Activated CD8-positive, alpha-beta memory T cell treated with anti-CD3 and anti-CD28 coated beads for 48 hours (primary cell): ENCODE results near the gene TTLL11.
"Not testable (repeated sequence)": the region's sequence is repeated elsewhere in the genome, so short reads cannot be mapped to it uniquely, and the experiment has no call there.

Experiments
- DNase-seq, 3 experiments: peaks; one replicate each; pipeline ENCODE4 v3.0.0-alpha.2; 2020; ENCODE audit warnings: low read depth in 2 of 3, low spot score in 2 of 3

The TTLL11 gene

GRCh38 chr9:121912812-121913627 is 180.1 kb downstream of the TTLL11 start:
- DNase-seq = no peak

- DNase-seq = no peak
These were observed 182.5 kb downstream of the TTLL11 start for GRCh38 chr9:121910491-121911040.

DNA sequence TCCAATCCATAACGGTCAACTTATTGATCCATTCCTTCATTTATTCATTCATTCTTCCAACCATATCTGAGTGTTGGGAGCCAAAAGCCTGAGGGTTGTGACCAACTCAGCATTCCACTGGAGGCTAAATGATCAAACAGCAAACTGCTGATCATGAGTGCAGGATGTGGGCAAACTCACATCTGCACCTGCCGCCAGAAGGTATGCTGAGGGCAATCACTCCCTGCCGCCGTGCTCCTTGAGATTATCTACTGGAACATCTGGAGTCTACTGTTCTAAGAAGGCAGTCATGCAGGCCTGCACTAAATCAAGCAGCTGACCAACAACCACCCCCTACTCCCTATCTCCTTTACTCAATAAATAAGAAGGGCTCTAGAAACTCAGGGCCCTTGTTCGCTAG is 184.0 kb downstream of the TTLL11 start:
- no peak for DNase-seq

GRCh38 chr9:121906074-121906870 is 186.8 kb downstream of the TTLL11 start:
- no peak for DNase-seq

GRCh38 chr9:121902461-121903135 is 190.5 kb downstream of the TTLL11 start:
- no peak for DNase-seq

DNA sequence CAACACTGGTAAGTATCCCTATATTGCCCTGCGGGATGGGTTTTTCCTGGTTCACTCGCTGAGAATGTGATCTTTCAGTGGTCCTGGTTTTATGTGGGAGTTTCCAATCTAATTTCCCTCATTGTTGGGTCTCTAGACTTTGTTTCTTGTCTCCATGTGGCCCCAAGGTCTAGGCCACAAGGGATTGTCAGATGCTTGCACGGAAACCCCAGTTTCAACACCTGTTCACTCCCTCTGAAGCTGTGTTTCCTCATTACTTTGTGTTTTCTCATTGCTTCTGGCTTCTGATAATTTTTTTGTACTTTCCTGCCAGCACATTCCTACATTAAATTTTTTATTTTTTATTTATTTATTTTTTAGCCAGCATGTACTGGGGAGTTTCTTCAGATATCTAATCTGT is 191.5 kb downstream of the TTLL11 start:
- DNase-seq = no peak

- no peak for DNase-seq
These were observed 192.9 kb downstream of the TTLL11 start for GRCh38 chr9:121900163-121900562.

DNA sequence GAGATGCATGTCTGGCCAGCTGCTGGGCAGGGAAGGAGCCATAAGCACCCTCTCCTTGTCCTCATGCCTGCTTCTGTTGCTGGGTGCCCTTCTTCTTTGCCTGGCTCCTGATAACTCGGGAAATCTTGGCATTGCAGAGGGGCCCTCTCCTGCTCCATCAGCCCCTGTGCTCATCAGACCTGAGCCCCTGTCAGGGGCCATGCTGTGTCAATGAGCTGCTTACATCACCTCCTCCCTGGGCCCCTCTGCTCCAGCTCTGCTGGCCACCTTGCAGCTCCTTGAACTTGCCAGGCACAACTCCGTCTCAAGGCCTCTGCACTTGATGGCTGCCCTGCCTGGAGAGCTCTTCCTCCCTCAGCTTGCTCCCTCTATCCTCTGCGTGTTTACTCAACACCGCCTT is 194.3 kb downstream of the TTLL11 start:
- DNase-seq = no peak

GRCh38 chr9:121897140-121897539 is 196.0 kb downstream of the TTLL11 start:
- DNase-seq = no peak

GRCh38 chr9:121896545-121896943 is 196.6 kb downstream of the TTLL11 start:
- no peak for DNase-seq

- no peak for DNase-seq
These were observed 197.1 kb downstream of the TTLL11 start for GRCh38 chr9:121895818-121896544.

DNA sequence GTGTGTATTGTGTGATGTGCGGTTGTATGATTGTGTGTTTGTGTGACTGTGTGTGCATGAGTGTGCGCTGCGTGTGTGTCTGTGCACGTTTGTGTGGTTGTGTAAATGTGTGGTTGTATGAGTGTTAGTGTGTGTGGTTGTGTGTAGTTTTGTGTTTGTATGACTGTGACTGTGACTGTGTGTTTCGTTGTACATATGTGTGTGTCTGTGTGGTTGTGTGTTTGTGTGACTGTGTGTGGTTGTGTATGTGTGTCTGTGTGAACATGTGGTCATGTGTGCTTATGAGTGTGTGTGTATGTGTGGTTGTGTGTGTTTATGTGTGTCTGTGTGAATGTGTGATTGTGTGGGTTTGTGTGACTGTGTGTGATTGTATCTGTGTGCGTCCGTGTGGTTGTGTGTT is 197.8 kb downstream of the TTLL11 start:
- no peak for DNase-seq

- not testable (repeated sequence) for DNase-seq
These were observed 198.7 kb downstream of the TTLL11 start for GRCh38 chr9:121894380-121894779.

GRCh38 chr9:121893786-121894185 is 199.3 kb downstream of the TTLL11 start:
- no peak for DNase-seq

- DNase-seq = no peak
These were observed 200.4 kb downstream of the TTLL11 start for GRCh38 chr9:121892706-121893105.

GRCh38 chr9:121890746-121891145 is 202.4 kb downstream of the TTLL11 start:
- DNase-seq = no peak

GRCh38 chr9:121889990-121890563 is 203.0 kb downstream of the TTLL11 start:
- no peak for DNase-seq

DNA sequence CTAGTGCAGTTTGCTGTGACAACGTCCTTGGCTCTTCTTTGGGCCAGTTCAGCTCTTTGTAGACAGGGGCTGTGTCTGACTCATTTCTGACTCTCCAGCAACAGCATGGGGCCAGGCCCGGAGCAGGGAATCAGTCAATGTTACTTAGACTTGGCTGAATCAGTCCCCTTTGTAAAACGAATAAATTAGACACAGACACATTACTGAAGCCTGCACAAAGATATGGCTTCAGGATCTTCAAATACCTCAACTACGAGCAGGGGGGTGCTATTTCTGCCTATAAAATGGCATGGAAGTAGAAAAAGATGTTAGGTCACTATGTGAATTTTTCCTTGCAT is 204.7 kb downstream of the TTLL11 start:
- no peak for DNase-seq

- no peak for DNase-seq
These were observed 205.3 kb downstream of the TTLL11 start for GRCh38 chr9:121887553-121888437.
